Measurements from ENCODE around the gene WIF1. TPM values are rescaled to one million over a fixed set of nuclear protein-coding genes. Genes with fewer than 3 reads are reported as not detected.
A peak's percentile ranks its signal among the peaks of the same experiment; 100 is the strongest.

WIF1 gene
- total RNA-seq = 100 to 1,000 TPM in 1 of 2 donors, 10 to 100 TPM in 1; 73.5 to 109 TPM
- polyA plus RNA-seq = 10 to 100 TPM; 16.9 to 28.4 TPM
- long read RNA-seq, donor 1, transcript WIF1-201 (10 exons, 2,238 nt) = major isoform, 94 of 142 reads
- long read RNA-seq, donor 1, partial matches to known transcripts = 36 of 142 reads
- long read RNA-seq, donor 1, other reads (novel, unspliced or antisense) = 11 of 142 reads
- long read RNA-seq, donor 2, transcript WIF1-201 (10 exons, 2,238 nt) = major isoform, 36 of 70 reads
- long read RNA-seq, donor 2, partial matches to known transcripts = 33 of 70 reads
- long read RNA-seq, donor 2, other reads (novel, unspliced or antisense) = 0 of 70 reads
- long read RNA-seq, donor 3, transcript WIF1-201 (10 exons, 2,238 nt) = major isoform, 50 of 82 reads
- long read RNA-seq, donor 3, partial matches to known transcripts = 22 of 82 reads
- long read RNA-seq, donor 3, other reads (novel, unspliced or antisense) = 10 of 82 reads
- long read RNA-seq, donor 4, transcript WIF1-201 (10 exons, 2,238 nt) = major isoform, 9 of 9 reads
- long read RNA-seq, donor 4, partial matches to known transcripts = 0 of 9 reads
- long read RNA-seq, donor 4, other reads (novel, unspliced or antisense) = 0 of 9 reads
- long read RNA-seq, donor 5, transcript WIF1-201 (10 exons, 2,238 nt) = major isoform, 77 of 139 reads
- long read RNA-seq, donor 5, partial matches to known transcripts = 48 of 139 reads
- long read RNA-seq, donor 5, other reads (novel, unspliced or antisense) = 13 of 139 reads

GRCh38 chr12:65121049-65121955 lies at the start of gene WIF1:
Gene WIF1, minus strand, starts transcription at chr12:65121305. Its CDS starts 114 bp downstream, at chr12:65121191.
- Histone ChIP-seq H3K27ac (ENCODE audit: low read depth in 1 of 2, low read length in 1 of 2) (no peak within 1 kb of the TSS), H3K4me1 (ENCODE audit: control insufficient read depth in 5 of 5, insufficient read depth in 5 of 5, low read length in 5 of 5) (peaks cover 0 to 11% (median 4%) of the 10 kb centered on the region in 5 donors), H3K9me3 (ENCODE audit: control insufficient read depth in 4 of 4, insufficient read depth in 3 of 4, low read length in 3 of 4) (peaks cover 0 to 3% (median 0%) of the 10 kb centered on the region in 4 donors), H3K9ac (ENCODE audit: insufficient read depth in 1 of 2, low read length in 2 of 2) (peak within 1 kb of the TSS in 1 of 2 donors; percentile 33), H3K27me3 (ENCODE audit: control insufficient read depth in 3 of 3, insufficient read depth in 3 of 3, low read length in 2 of 3) (peaks cover 0 to 59% (median 55%) of the 10 kb centered on the region in 3 donors), H3K4me3 (peak within 1 kb of the TSS; percentile 33), H3K36me3 (ENCODE audit: control insufficient read depth in 4 of 4, insufficient read depth in 4 of 4, low read length in 4 of 4) (no peaks in the 10 kb centered on the region)
- peak; percentile 70 for ATAC-seq (ENCODE audit: insufficient read depth, low FRiP score)
- WGBS, 2 donors = 4 to 6% methylated on average over 63 to 73 of the region's 73 CpGs
- peak; percentile 34 to 72 (median 61) for DNase-seq
- no peak for TF ChIP-seq CTCF (IDR thresholded peaks at IDR 0.05; ENCODE audit: control extremely low read depth, extremely low read depth)

DNA sequence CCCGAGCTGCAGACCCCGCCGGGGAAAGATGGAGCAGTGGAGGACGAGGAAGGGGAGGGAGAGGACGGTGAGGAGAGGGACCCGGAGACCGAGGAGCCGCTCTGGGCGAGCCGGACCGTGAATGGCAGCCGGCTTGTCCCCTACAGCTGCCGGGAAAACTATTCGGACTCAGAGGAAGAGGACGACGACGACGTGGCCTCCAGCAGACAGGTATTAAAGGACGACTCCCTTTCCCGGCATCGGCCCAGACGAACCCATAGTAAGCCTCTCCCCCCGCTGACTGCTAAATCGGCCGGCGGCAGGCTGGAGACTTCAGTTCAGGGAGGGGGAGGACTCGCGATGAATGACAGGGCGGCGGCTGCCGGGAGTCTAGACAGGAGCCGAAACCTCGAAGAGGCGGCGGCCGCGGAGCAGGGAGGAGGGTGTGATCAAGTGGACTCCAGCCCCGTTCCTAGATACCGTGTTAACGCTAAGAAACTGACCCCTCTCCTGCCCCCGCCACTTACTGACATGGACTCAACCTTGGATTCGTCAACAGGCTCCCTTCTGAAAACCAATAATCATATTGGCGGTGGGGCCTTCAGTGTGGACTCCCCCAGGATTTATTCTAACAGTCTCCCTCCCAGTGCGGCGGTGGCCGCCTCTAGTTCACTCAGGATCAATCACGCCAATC lies 49.2 kb upstream of the WIF1 start:
- DNase-seq (peak; percentile 48 to 64 (median 51)), ATAC-seq (ENCODE audit: insufficient read depth, low FRiP score) (peak; percentile 67)
- peaks cover 0 to 41% (median 14%) of the 10 kb centered on the region in 5 donors for H3K4me1 ChIP-seq (ENCODE audit: control insufficient read depth in 5 of 5, insufficient read depth in 5 of 5, low read length in 5 of 5)
- WGBS, 2 donors = 0 to 1% methylated on average over 40 to 47 of the region's 47 CpGs
- peak overlapping the region; percentile 73 to 81 for H3K9ac ChIP-seq (ENCODE audit: insufficient read depth in 1 of 2, low read length in 2 of 2)
- peaks cover 0 to 17% (median 7%) of the 10 kb centered on the region in 4 donors for H3K36me3 ChIP-seq (ENCODE audit: control insufficient read depth in 4 of 4, insufficient read depth in 4 of 4, low read length in 4 of 4)
- peak overlapping the region; percentile 93 for H3K4me3 ChIP-seq
- H3K27ac ChIP-seq (ENCODE audit: low read depth in 1 of 2, low read length in 1 of 2) = peak overlapping the region; percentile 97 to 99
- H3K27me3 ChIP-seq (ENCODE audit: control insufficient read depth in 3 of 3, insufficient read depth in 3 of 3, low read length in 2 of 3) = no peaks in the 10 kb centered on the region
- no peak for TF ChIP-seq CTCF (IDR thresholded peaks at IDR 0.05; ENCODE audit: control extremely low read depth, extremely low read depth)
- H3K9me3 ChIP-seq (ENCODE audit: control insufficient read depth in 4 of 4, insufficient read depth in 3 of 4, low read length in 3 of 4) = no peaks in the 10 kb centered on the region
